IMR-90 (cell line): ENCODE measurements around the gene PRR16. TPM values are rescaled to one million over a fixed set of nuclear protein-coding genes. Genes with fewer than 3 reads are reported as not detected.
A peak's percentile ranks its signal among the peaks of the same experiment; 100 is the strongest.

Experiments
- ATAC-seq: fragments of 200-7000 bp; cut with Tn5 transposase; 2 replicates; pipeline ENCODE4 v1.9.1; 2020; ENCODE audit warnings: low read depth, mild to moderate bottlenecking, moderate library complexity
- BruUV-seq: library from RNA; stranded (reverse); fragments of 400-500 nt; replicated peaks from 2 replicates; lab custom pipeline; 2021; lab: Mats Ljungman, UMichigan
- CTCF ChIA-PET: fragments of 300-600 bp; formaldehyde crosslinking; extraction: SDS; loops from one replicate; lab custom pipeline; 2021; ENCODE audit warnings: antibody characterized with exemption; lab: Yijun Ruan, JAX
- POLR2A ChIA-PET: fragments of 300-600 bp; sonication (Branson Sonifier 250); formaldehyde crosslinking; loops from one replicate; lab custom pipeline; 2022; ENCODE audit warnings: antibody characterized with exemption; ENCODE audit not compliant: unreplicated experiment; lab: Charles Lee
- DNase-seq: peaks from one replicate; pipeline ENCODE4 v3.0.0; 2013
- H2AFZ ChIP-seq: replicated peaks from 2 replicates; pipeline ENCODE3; 2013; ENCODE audit warnings: low read length, mild to moderate bottlenecking; ENCODE audit not compliant: poor library complexity
- H2AK5ac ChIP-seq: 2 replicates; pipeline ENCODE4 v1.6.1; 2013; ENCODE audit warnings: low read depth, low read length, inconsistent platforms
- H2AK9ac ChIP-seq: replicated peaks from 2 replicates; pipeline ENCODE3; 2013; ENCODE audit warnings: mild to moderate bottlenecking, low read depth, low read length, moderate library complexity; ENCODE audit not compliant: poor library complexity
- H2BK120ac ChIP-seq: 2 replicates; pipeline ENCODE4 v1.6.1; 2013; ENCODE audit warnings: low read depth, low read length, inconsistent platforms
- H2BK15ac ChIP-seq: 3 replicates; pipeline ENCODE4 v1.6.1; 2013; ENCODE audit warnings: low read depth, low read length, inconsistent platforms
- H2BK20ac ChIP-seq: 2 replicates; pipeline ENCODE4 v1.6.1; 2013; ENCODE audit warnings: low read depth, mild to moderate bottlenecking, inconsistent platforms, low read length, moderate library complexity
- H2BK5ac ChIP-seq: 2 replicates; pipeline ENCODE4 v1.6.1; 2013; ENCODE audit warnings: mild to moderate bottlenecking, low read depth, low read length, inconsistent platforms; ENCODE audit not compliant: poor library complexity, severe bottlenecking
- H3K14ac ChIP-seq: replicated peaks from 2 replicates; pipeline ENCODE4 v1.6.1; 2013; ENCODE audit warnings: low read depth, low read length, inconsistent platforms
- H3K18ac ChIP-seq: 2 replicates; pipeline ENCODE4 v1.6.1; 2013; ENCODE audit warnings: low read depth, low read length, control low read depth
- H3K23ac ChIP-seq: 2 replicates; pipeline ENCODE4 v1.6.1; 2013; ENCODE audit warnings: low read depth, low read length, inconsistent platforms
- H3K27ac ChIP-seq: 2 replicates; pipeline ENCODE4 v1.5.1; 2013; ENCODE audit warnings: mild to moderate bottlenecking, control low read depth, low read length; ENCODE audit not compliant: insufficient read depth
- H3K27me3 ChIP-seq: 2 replicates; pipeline ENCODE4 v1.6.1; 2013; ENCODE audit warnings: low read length; ENCODE audit not compliant: control insufficient read depth, insufficient read depth
- H3K36me3 ChIP-seq: 2 replicates; pipeline ENCODE4 v1.6.1; 2013; ENCODE audit warnings: low read length, mixed read lengths; ENCODE audit not compliant: control insufficient read depth, insufficient read depth
- H3K4ac ChIP-seq: 2 replicates; pipeline ENCODE4 v1.6.1; 2013; ENCODE audit warnings: low read depth, low read length, inconsistent platforms
- H3K4me1 ChIP-seq: 2 replicates; pipeline ENCODE4 v1.6.1; 2013; ENCODE audit warnings: low read length, mixed read lengths; ENCODE audit not compliant: control insufficient read depth, insufficient read depth
- H3K4me2 ChIP-seq: 2 replicates; pipeline ENCODE4 v1.6.1; 2013; ENCODE audit warnings: low read depth, mild to moderate bottlenecking, control low read depth, low read length, moderate library complexity
- H3K4me3 ChIP-seq: 2 replicates; pipeline ENCODE4 v1.5.1; 2013; ENCODE audit warnings: low read depth, mild to moderate bottlenecking, control low read depth, low read length, moderate library complexity; ENCODE audit not compliant: insufficient read depth
- H3K56ac ChIP-seq: 2 replicates; pipeline ENCODE4 v1.6.1; 2013; ENCODE audit warnings: low read length, inconsistent platforms; ENCODE audit not compliant: insufficient read depth; ENCODE audit errors: extremely low read depth
- H3K79me1 ChIP-seq, 2 experiments: 2 replicates each; pipeline ENCODE4 v1.6.1; 2013; ENCODE audit warnings: low read length in 2 of 2, inconsistent platforms in 1 of 2, low read depth in 1 of 2
- H3K9ac ChIP-seq: 2 replicates; pipeline ENCODE4 v1.6.1; 2013; ENCODE audit warnings: low read depth, low read length, control low read depth
- H3K9me1 ChIP-seq: 2 replicates; pipeline ENCODE4 v1.6.1; 2013; ENCODE audit warnings: low read length, inconsistent platforms; ENCODE audit not compliant: insufficient read depth
- H3K9me3 ChIP-seq: 2 replicates; pipeline ENCODE4 v1.6.1; 2013; ENCODE audit warnings: low read length; ENCODE audit not compliant: control insufficient read depth, insufficient read depth
- H4K20me1 ChIP-seq: 2 replicates; pipeline ENCODE4 v1.6.1; 2013; ENCODE audit warnings: low read length, inconsistent platforms; ENCODE audit not compliant: insufficient read depth
- H4K5ac ChIP-seq: 2 replicates; pipeline ENCODE4 v1.6.1; 2013; ENCODE audit warnings: mild to moderate bottlenecking, low read depth, low read length, control low read depth
- H4K8ac ChIP-seq, 2 experiments: 2 replicates each; pipeline ENCODE4 v1.6.1; 2013; ENCODE audit warnings: low read depth in 2 of 2, low read length in 2 of 2, control low read depth in 1 of 2, inconsistent platforms in 1 of 2
- H4K91ac ChIP-seq: 2 replicates; pipeline ENCODE4 v1.6.1; 2013; ENCODE audit warnings: low read depth, low read length, inconsistent platforms; ENCODE audit not compliant: insufficient read depth
- BHLHE40 ChIP-seq: fragments of 150-350 bp; IDR thresholded peaks from 2 replicates; pipeline ENCODE4 v1.6.1; 2016; ENCODE audit warnings: mild to moderate bottlenecking, low read depth, low read length
- CEBPB ChIP-seq: IDR thresholded peaks from 2 replicates; pipeline ENCODE4 v1.6.1; 2012; ENCODE audit warnings: low read depth, low read length, improper control_type of control experiment
- CHD1 ChIP-seq: IDR thresholded peaks from 2 replicates; pipeline ENCODE4 v1.6.1; 2012; ENCODE audit warnings: low read depth, low read length, improper control_type of control experiment
- CTCF ChIP-seq: conservative IDR thresholded peaks from 2 replicates; pipeline ENCODE4 v1.5.1; 2012; ENCODE audit warnings: mild to moderate bottlenecking, low read depth, low read length, improper control_type of control experiment
- ELK1 ChIP-seq: fragments of 150-350 bp; IDR thresholded peaks from 2 replicates; pipeline ENCODE4 v1.6.1; 2016; ENCODE audit warnings: low read depth, mild to moderate bottlenecking, low read length, moderate library complexity, borderline replicate concordance
- FOS ChIP-seq: fragments of 150-350 bp; IDR thresholded peaks from 2 replicates; pipeline ENCODE4 v1.6.1; 2016; ENCODE audit warnings: low read depth, low read length
- MAZ ChIP-seq: IDR thresholded peaks from 2 replicates; pipeline ENCODE4 v1.6.1; 2012; ENCODE audit warnings: low read depth, mild to moderate bottlenecking, low read length, improper control_type of control experiment, moderate library complexity, borderline replicate concordance
- MXI1 ChIP-seq: IDR thresholded peaks from 2 replicates; pipeline ENCODE4 v1.6.1; 2012; ENCODE audit warnings: low read depth, mild to moderate bottlenecking, low read length, moderate library complexity, borderline replicate concordance
- NFE2L2 ChIP-seq: fragments of 150-350 bp; IDR thresholded peaks from 2 replicates; pipeline ENCODE4 v1.6.1; 2016; ENCODE audit warnings: low read depth, mild to moderate bottlenecking, low read length
- POLR2A ChIP-seq: IDR thresholded peaks from 2 replicates; pipeline ENCODE4 v1.6.1; 2012; ENCODE audit warnings: mild to moderate bottlenecking, low read depth, low read length
- RAD21 ChIP-seq: IDR thresholded peaks from 2 replicates; pipeline ENCODE4 v1.6.1; 2012; ENCODE audit warnings: low read length, improper control_type of control experiment
- RCOR1 ChIP-seq: IDR thresholded peaks from 2 replicates; pipeline ENCODE4 v1.6.1; 2012; ENCODE audit warnings: mild to moderate bottlenecking, low read length, improper control_type of control experiment; ENCODE audit not compliant: insufficient replicate concordance
- RFX5 ChIP-seq: IDR thresholded peaks from 2 replicates; pipeline ENCODE4 v1.8.0; 2012; ENCODE audit warnings: low read depth, mild to moderate bottlenecking, low read length, moderate library complexity
- SMC3 ChIP-seq: fragments of 150-350 bp; IDR thresholded peaks from 2 replicates; pipeline ENCODE4 v1.6.1; 2016; ENCODE audit warnings: low read depth, mild to moderate bottlenecking, antibody characterized with exemption, low read length, moderate library complexity
- USF2 ChIP-seq: fragments of 150-350 bp; IDR thresholded peaks from 2 replicates; pipeline ENCODE4 v1.6.1; 2017; ENCODE audit warnings: mild to moderate bottlenecking, antibody characterized with exemption, low read length, low read depth
- WGBS, 2 experiments: methylation state at CpG; one replicate each; pipeline versions ENCODE4 v1.1.5 to v1.1.7; 2013; ENCODE audit warnings: missing lambda C conversion rate in 2 of 2; ENCODE audit not compliant: insufficient read length in 1 of 2; ENCODE audit errors: extremely low coverage in 2 of 2; 5-methylcytosine and 5-hydroxymethylcytosine counted together
- dilution Hi-C: fragments of 300-500 bp; cut with HindIII; formaldehyde crosslinking; loops from one replicate; pipeline ENCODE4 v1.14.3; 2018; ENCODE audit warnings: low sequenced_read_pairs; ENCODE audit not compliant: unreplicated experiment
- in situ Hi-C: fragments of 300-500 bp; cut with MboI; formaldehyde crosslinking; loops from 3 replicates; pipeline ENCODE4 v1.14.3; 2019; ENCODE audit warnings: low sequenced_read_pairs, inconsistent platforms, mixed read lengths
- intact Hi-C: fragments of 100-400 bp; cut with micrococcal nuclease; formaldehyde crosslinking; loops from 2 replicates; pipeline ENCODE4 v1.10.0; 2022
- polyA plus RNA-seq, 3 experiments: library from polyadenylated mRNA; depleted of rRNA; stranded (reverse); fragments of >200 nt; gene quantifications; 2 replicates each; pipeline ENCODE4 v1.2.3, GENCODE V29; 2012; ENCODE audit warnings: low replicate concordance in 1 of 3
- total RNA-seq: library from RNA; depleted of rRNA; stranded (reverse); fragments of >200 nt; gene quantifications from 2 replicates; pipeline ENCODE4 v1.2.3, GENCODE V29; 2012

The PRR16 gene
- total and polyA plus RNA-seq, 2 of the 4 experiments (the other 2 are of a cell fraction) = 9.9 to 45.2 TPM

- Histone ChIP-seq H3K56ac (peak overlapping the region; percentile 81), H3K4me3 (peak overlapping the region; percentile 94), H2AK5ac (peak overlapping the region; percentile 71; the same call in 1 of the 2 replicates), H2AFZ (peak overlapping the region; percentile 94), H2AK9ac (peak overlapping the region; percentile 59), H3K4me1 (no peaks in the 10 kb centered on the region), H3K9me1 (no peaks in the 10 kb centered on the region), H3K27me3 (no peaks in the 10 kb centered on the region), H3K79me1 (peaks cover 10 to 34% of the 10 kb centered on the region in 2 experiments; a peak in 3 of 4 replicates), H3K18ac (peak overlapping the region; percentile 87), H4K20me1 (no peaks in the 10 kb centered on the region; the same call in 1 of the 2 replicates), H3K9ac (peak overlapping the region; percentile 88), H2BK5ac (peak overlapping the region; percentile 75), H3K14ac (peak overlapping the region; percentile 98), H3K4me2 (peak overlapping the region; percentile 100), H4K8ac (peak overlapping the region; percentile 48 to 73; a peak in 2 of 4 replicates), H3K4ac (peak overlapping the region; percentile 83), H2BK20ac (0 out of 2 replicates have a peak overlapping the region, but pooled peaks have one; percentile 31), H3K27ac (peak overlapping the region; percentile 81), H4K5ac (peak overlapping the region; percentile 87), H3K36me3 (no peaks in the 10 kb centered on the region), H3K23ac (peak overlapping the region; percentile 96), H2BK15ac (peak overlapping the region; percentile 63; the same call in 1 of the 3 replicates), H4K91ac (peak overlapping the region; percentile 94), H3K9me3 (no peaks in the 10 kb centered on the region), H2BK120ac (peak overlapping the region; percentile 93)
- peak; percentile 64 for DNase-seq
- no CpG with 5 or more reads among the region's 33 CpGs for WGBS, 2 experiments
- ChIA-PET POLR2A (interaction anchor here (0.7 kb wide), 1 partner anchor 35 kb away, joined by 3 read pairs; no protein-coding TSS in a partner anchor), CTCF (interaction anchor here (1.0 kb wide), 1 partner anchor 18 kb away, joined by 3 read pairs; no protein-coding TSS in a partner anchor)
- ATAC-seq = peak; percentile 43
- intact Hi-C loops = loop anchor here (1.0 to 10.0 kb wide), 6 partner anchors 149 to 1482 kb away; no protein-coding TSS in a partner anchor
- no TSS peak for BruUV-seq
- in situ Hi-C loops = loop anchor here (10.0 to 25.0 kb wide), 2 partner anchors 339 to 1497 kb away; partner anchors contain the start of gene SRFBP1
- dilution Hi-C loops = no loop called here
- TF ChIP-seq RAD21 (no peak), SMC3 (no peak), CEBPB (no peak), NFE2L2 (no peak), RCOR1 (no peak), POLR2A (no peak), MXI1 (no peak), FOS (no peak), BHLHE40 (no peak), RFX5 (no peak), CHD1 (no peak), USF2 (no peak), CTCF (no peak), ELK1 (no peak), MAZ (no peak)
Observed at GRCh38 chr5:120465436-120465961, 1.4 kb downstream of the PRR16 start.
